ENCODE results near the gene THRAP3. TPM values are rescaled to one million over a fixed set of nuclear protein-coding genes. Genes with fewer than 3 reads are reported as not detected.

THRAP3 gene, protein sequence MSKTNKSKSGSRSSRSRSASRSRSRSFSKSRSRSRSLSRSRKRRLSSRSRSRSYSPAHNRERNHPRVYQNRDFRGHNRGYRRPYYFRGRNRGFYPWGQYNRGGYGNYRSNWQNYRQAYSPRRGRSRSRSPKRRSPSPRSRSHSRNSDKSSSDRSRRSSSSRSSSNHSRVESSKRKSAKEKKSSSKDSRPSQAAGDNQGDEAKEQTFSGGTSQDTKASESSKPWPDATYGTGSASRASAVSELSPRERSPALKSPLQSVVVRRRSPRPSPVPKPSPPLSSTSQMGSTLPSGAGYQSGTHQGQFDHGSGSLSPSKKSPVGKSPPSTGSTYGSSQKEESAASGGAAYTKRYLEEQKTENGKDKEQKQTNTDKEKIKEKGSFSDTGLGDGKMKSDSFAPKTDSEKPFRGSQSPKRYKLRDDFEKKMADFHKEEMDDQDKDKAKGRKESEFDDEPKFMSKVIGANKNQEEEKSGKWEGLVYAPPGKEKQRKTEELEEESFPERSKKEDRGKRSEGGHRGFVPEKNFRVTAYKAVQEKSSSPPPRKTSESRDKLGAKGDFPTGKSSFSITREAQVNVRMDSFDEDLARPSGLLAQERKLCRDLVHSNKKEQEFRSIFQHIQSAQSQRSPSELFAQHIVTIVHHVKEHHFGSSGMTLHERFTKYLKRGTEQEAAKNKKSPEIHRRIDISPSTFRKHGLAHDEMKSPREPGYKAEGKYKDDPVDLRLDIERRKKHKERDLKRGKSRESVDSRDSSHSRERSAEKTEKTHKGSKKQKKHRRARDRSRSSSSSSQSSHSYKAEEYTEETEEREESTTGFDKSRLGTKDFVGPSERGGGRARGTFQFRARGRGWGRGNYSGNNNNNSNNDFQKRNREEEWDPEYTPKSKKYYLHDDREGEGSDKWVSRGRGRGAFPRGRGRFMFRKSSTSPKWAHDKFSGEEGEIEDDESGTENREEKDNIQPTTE
- total RNA-seq, result 66.8 and 104 TPM in 2 replicates

DNA sequence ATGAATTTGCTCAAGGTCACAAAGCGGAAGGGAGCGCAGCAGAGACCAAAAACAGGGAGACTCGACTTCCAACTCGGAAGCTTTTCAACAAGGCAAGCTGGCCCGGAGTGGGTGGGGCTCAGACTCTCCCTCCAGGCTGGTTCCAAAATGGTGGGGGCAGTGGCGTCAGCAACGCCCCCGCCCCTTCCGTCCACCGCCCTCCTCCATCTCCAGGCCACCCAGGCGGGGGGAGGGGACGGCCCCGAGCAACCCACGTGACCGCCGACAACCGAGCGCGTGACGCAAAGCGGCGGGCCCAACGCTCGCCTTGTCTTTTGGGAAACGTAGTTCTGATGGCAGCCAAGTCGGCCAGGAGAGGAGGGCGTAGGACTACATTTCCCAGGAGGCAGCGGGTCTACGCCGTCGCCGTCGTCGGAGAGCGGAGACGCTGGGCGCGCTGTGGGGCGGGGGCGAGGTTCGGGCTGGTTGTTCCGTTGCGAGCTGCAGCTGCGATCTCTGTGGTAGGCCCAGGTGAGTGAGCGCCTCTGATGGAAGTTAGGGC, at the start of gene THRAP3:
TSS of gene THRAP3 (plus strand) at position 448 of the 541 bp plus-strand sequence. CDS start 58,121 bp downstream, outside the sequence.

DNA sequence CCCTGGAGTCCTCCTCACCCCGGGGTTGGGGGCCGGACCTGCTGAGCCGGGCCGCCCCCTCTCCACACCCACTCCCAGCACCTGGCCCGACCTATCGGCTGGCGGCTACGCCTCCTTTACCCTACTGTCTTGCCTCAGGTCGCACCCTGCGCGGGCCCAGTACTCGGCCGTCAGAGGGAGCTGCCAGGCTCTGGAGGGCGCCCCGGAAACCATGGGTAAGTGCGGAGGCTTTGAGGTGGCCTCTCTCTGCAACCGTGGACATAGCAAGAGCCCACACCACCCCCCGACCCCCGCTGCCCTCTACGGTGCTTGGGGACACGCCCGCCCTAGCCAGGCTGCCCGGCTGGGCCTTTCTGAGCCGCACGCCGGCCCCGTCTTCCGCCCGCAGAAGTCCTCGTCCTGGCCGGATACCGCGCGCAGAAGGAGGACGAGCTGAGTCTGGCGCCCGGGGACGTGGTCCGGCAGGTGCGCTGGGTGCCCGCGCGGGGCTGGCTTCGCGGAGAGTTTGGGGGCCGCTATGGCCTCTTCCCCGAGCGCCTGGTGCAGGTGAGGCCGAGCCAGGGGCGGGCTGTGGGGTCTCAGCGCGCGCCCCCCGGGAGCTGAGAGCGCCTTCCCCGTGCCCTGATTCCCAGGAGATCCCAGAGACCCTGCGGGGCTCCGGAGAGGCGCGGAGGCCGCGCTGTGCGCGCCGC, 82.1 kb downstream of the THRAP3 start, which contains the start of gene SH3D21:
TSS of gene SH3D21 (plus strand) at position 159 of the 692 bp plus-strand sequence. CDS start at position 212, 53 bp downstream.

DNA sequence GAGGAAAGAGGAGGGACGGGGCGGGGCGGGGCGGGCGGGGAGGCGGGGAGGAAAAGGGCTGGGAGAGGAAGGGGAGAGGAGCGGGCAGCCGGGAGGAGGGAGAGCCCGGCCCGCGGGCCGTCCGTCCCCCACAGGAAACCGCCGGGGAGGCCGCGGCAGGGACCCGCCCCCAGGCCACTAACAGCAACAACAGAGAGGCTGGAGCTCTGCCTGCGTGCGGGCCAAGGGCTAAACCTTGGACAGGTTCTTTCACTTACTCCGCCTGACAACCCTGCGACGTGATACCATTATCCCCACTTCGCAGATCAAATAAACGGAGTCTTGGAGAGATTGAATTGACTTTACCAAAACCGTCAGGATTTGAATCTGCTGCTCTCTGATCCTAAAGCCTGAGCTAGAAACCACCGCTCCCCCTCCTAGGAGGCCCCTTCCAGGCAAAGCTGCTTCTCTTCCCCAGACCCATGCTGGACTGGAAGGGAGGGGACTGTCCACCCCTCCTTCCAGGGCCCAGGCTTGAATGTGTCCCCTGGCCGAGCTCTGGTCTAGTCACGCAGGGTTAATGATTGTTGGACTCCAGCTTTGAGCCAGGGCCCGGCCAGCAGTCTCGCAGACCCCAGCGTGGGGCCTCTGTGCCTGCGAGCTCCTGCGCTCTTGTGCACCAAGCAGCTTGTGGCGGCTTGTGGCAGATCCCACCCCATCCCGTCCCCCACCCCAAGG, 99.6 kb downstream of the THRAP3 start, which contains the start of gene EVA1B:
TSS of gene EVA1B (minus strand) at position 10 of the 717 bp plus-strand sequence. CDS start 608 bp downstream, outside the sequence.

Other genes starting within 250 kb of the THRAP3 start
- gene TEKT2, start 140.3 kb upstream of the THRAP3 start, total RNA-seq, result not detected in 2 replicates
- 34.6 and 36.2 TPM in 2 replicates for gene ADPRS, start 135.6 kb upstream of the THRAP3 start, total RNA-seq
- 9.2 and 19.6 TPM in 2 replicates for gene COL8A2, start 99.2 kb upstream of the THRAP3 start, total RNA-seq
- 80.3 and 119 TPM in 2 replicates for gene TRAPPC3, start 75.0 kb upstream of the THRAP3 start, total RNA-seq
- gene MAP7D1, start 68.3 kb upstream of the THRAP3 start, total RNA-seq, result 66.8 and 120 TPM in 2 replicates
- gene SH3D21, start 81.9 kb downstream of the THRAP3 start, total RNA-seq, result 6.5 and 10.5 TPM in 2 replicates
- 84.0 and 161 TPM in 2 replicates for gene EVA1B, start 99.2 kb downstream of the THRAP3 start, total RNA-seq
- gene STK40, start 161.5 kb downstream of the THRAP3 start, total RNA-seq, result 13.1 and 35.9 TPM in 2 replicates
- gene LSM10, start 173.5 kb downstream of the THRAP3 start, total RNA-seq, result 8.9 and 9.7 TPM in 2 replicates
- gene OSCP1, start 226.0 kb downstream of the THRAP3 start, total RNA-seq, result 5.4 and 10.4 TPM in 2 replicates
- gene MRPS15, start 239.9 kb downstream of the THRAP3 start, total RNA-seq, result 43.0 and 57.0 TPM in 2 replicates